LoVo (cell line): ENCODE results near the gene PAPPA2.
A peak's percentile ranks its signal among the peaks of the same experiment; 100 is the strongest.

ENCODE experiments used
- DNase-seq: peaks from one replicate; pipeline ENCODE4 v3.0.0-alpha.2; 2016; ENCODE audit warnings: low spot score

PAPPA2 gene

DNA sequence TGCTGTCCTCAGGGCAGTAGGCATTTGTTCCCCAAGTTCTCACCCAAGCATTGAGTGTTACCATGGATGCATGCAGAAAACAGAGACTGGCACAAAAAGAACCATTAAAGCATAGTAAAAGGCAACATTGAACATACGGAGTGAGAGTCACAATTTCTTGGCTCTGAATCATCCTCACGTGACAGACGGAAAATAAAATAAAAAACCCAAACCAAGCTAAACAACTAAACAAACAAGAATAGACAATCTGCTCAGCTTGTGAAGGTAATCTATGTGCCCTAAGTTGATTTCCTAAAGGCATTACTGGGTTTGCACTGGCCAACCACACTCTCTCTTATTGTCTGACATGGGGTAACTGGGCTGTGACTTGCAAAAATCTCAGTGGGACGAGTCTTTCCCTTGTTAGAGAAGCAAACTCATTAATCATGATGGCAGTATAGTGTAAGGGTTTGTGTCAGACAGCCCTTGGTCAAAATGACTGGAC is 395.5 kb downstream of the PAPPA2 start:
- DNase-seq: no peak

DNA sequence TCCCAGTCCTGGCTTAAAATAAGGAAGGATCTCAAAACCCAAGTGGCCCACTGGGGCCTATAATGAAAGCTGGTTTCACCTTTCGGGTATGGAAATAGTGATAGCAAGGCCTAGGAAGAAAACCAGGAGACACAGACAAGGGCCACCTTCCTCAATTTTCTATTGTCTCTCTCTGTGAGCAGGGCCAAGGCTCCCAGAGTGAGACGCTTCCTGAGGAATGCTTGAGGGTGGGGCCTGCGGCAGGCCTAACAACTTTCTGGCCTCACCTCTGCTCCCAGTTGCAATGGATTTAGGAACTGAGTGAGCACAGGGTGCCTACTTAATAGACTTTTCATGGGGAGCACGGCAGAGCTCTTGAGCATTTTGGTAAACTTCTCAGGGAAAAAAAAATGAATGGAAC is 400.6 kb downstream of the PAPPA2 start:
- DNase-seq: no peak

GRCh38 chr1:176864211-176864610 is 401.2 kb downstream of the PAPPA2 start:
- no peak for DNase-seq

DNA sequence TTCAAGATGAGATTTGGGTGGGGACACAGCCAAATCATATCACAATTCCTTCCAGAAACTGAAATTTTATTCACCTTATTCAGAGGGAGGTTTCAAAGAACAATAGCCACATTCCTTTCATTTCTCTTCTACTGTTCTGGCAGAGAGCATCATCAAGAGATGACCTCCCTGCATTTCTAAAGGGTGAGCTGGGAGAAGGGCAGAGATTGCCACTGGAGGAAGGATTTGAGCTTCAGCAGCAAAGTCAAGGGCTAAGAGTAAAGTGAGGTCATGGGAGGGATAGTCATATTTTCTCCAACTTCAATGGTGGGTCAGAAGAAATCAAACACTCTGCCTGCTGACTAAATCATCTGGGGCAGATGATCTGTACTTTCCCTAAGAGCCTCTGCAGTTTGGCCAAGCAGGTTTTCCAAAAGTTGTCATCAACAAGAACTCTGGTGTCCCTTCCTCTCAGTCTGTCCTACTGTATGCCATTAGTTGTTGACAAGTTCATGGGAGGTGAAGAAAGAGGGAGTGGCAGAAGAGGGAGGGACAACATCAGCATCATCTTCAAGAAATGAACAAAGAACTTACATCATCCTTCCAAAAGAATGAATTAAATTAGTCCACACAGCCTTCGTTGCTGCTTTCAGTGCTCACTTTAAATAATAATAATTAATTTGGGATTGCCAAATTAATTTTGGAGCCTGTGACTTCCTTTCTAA is 403.2 kb downstream of the PAPPA2 start:
- no peak for DNase-seq

DNA sequence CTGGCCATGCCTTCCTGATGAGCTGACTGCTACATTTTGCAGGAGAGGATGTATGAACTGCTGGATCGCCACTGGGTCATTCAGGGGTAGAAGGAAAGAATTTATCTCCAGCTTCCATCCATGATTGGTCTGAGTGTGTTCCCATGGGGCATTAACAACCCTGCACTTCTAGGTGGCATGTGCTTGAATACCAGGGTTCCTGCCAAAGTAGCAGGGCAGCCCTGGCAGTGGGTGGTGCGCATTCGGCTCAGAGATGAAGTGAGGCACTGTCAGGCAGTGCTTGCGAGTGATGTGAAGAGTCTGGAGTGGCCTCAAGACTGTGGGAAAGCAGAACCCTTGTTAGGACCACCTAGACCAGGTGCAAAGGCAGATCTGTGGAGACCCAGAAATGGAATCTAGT is 406.6 kb downstream of the PAPPA2 start:
- no peak for DNase-seq

DNA sequence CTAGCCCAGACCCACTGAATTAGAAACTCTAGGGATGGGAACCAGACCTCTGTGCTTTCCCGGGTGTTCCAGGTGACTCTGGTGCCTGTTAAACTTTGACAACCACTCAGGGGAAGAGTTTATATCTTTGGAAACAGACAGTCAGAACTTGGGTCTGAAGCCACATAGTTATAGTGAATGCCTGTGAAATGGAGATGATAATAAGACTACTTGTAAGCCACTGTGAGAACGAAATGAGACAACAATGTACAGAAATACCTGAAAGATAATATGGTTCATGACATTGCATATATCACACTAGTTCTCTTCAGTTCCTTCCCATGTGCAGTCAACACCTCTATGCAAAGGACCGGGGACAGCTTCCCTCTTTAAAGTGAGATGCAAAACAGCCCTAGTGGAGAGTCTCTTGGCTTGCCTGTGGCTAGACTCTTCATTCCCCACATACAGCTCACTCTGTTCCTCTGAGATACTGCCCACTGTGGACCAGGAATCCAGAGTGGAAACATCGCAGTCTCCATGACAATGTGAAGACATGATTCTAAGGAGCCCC is 414.1 kb downstream of the PAPPA2 start:
- DNase-seq: no peak

DNA sequence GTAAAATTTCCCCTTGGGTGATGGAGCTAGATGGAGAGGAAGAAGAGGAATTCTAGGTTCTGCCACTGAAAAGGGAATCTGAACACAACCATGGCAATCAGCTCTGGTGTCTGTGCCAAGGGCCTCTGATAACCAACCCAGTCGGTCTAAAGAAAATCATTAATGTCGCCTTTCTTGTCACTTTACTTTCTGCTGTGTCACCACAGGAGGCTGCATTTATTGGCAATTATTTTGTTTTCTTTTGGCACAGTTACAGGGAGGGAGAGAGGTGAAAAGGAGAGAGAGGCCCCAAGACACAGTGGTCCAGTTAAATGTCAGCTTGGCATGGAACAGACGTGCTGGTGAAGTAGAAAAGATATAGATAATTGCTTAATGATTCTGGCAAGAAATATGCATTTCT is 414.6 kb downstream of the PAPPA2 start:
- DNase-seq: no peak

DNA sequence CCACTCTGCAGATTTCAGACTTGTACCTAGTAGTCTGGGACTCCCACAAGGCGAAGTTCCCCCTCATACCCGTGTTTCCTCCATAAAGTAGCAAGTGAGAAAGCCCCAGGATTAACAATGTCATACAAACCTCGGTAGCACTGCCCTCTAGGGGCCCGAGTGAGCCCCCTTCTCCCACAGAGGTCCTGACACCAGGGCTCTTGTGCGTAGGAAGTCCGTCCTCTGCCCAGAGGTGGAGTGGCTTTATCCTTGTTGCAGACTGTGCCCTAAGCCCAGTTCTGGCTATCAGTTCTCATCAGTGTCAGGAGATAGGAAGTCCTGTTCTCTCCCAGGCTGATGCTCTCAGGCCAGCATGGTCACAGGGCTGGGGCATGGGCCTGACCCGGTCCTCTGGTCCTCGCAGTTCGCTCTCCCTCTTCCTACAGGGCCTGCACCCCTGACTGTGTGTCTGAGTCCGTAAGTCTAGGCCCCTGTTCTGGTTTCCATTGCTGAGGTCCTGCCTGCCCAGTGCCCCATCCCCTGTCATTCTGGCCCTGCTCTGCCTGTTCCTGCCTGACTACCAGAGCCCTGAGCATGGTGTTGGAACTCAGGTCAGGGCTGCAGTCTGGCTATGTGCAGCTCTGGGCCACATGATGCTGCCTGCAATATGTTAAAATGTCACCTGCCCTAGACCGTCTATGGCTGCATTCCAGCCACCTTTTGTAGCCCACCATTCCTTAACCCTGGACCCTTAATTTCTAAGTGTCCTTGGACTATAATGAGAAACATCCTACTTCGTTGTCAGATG is 416.0 kb downstream of the PAPPA2 start:
- no peak for DNase-seq

- DNase-seq: no peak
Measured at GRCh38 chr1:176879784-176880620, 417.0 kb downstream of the PAPPA2 start.

GRCh38 chr1:176880955-176881595 is 418.1 kb downstream of the PAPPA2 start:
- peak; percentile 58 for DNase-seq

DNA sequence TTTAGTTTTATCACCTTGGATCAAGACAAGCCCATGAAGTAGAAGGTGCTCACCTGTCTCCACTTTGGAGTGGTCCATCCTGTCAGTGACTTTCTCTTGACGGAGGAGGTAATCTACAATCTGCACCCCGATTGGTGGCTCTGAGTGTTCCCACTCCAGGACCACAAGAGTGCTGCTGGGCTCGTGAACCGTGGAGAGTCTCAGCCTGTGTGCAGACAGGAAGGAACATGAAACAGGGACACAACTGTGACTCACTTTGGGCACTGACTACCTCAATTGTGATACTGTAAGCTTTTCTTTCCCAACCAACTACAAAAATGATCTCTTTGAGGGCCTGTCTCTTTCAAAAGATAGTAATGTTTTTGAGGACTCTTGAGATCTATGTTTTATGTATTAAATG is 421.3 kb downstream of the PAPPA2 start:
- DNase-seq: no peak

GRCh38 chr1:176884911-176885310 is 421.9 kb downstream of the PAPPA2 start:
- no peak for DNase-seq

DNA sequence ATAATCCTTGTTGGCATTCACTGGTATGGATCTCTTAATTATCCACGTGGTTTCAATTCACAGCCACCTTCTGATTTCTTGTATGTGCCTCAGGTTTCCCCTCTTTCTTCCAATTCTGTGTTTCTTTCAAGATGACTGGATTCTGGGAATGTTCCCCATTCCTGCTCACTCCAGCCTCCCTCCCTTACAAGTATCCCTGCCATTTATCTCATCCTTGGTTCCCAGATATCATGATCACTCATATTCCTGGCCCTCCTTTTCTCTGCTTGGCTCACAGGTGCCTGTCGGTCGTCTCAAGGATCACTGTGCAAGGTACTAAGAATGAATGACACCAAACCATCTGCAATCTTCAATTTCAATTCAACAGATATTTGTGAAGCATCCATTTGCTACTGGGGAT is 422.4 kb downstream of the PAPPA2 start:
- DNase-seq: no peak

DNA sequence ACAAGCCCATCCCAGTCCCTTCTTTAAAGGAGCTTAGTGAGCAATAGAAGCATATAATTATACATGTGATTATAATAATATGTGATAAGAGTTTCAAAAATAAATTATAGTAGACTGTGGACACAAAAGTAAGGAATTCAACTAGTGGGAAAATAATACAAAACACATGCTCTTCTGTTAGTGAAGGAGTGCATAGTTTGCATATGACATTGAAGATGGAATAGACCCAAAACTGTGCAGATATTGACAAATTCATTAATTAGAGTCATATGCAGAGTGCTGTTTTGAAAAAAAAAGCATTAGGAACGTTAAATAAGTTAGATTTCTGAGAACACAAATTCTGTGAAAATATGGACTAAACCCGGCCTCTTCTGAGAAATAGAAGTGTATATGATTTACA is 422.8 kb downstream of the PAPPA2 start:
- no peak for DNase-seq

DNA sequence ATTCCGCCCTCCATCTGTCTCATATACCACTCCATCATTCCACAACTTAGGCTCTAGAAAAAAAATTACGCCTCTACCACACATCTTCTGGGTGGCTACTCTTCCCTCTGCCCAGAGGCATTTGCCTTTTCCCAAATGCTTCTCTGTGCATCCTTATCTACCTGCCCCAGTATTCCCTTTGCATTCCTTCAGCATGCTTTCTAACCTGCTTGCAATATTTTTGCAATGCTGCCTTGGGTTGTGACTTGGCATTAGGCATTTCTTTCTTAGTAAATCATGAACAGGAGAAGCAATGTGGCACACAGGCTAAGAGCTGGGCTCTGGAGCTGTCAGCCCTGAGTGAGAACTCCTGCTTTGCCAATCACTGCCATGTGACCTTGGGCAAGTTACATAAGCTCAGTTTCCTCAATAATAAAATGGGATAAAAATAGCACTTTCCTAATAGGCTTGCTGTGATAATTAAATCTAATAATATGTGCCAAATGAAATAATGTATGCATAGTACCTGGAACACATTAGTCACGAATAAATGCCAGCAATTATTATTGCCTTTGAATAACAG is 425.6 kb downstream of the PAPPA2 start:
- no peak for DNase-seq

- no peak for DNase-seq
Measured at GRCh38 chr1:176893625-176894352, 430.8 kb downstream of the PAPPA2 start.

GRCh38 chr1:176894450-176894849 is 431.5 kb downstream of the PAPPA2 start:
- DNase-seq: no peak
